Gastroesophageal sphincter (tissue), 3 donors: ENCODE data around the gene NAT9.

Source experiments
- EP300 ChIP-seq: sonication (generic); formaldehyde crosslinking; IDR thresholded peaks from one replicate; pipeline ENCODE4 v1.6.1; 2017; ENCODE audit warnings: antibody characterized with exemption, mild to moderate bottlenecking
- POLR2A ChIP-seq, 2 donors: fragments of 450-650 bp; IDR thresholded peaks; one replicate each; pipeline ENCODE4 v1.6.1; 2017; ENCODE audit warnings: antibody characterized with exemption in 2 of 2, mild to moderate bottlenecking in 2 of 2, moderate library complexity in 1 of 2
- TF ChIP-seq, protein P1 (sequence below), 4 experiments: fragments of 200-600 bp in 2 of 4; fragments of 450-650 bp in 2 of 4; sonication (generic) in 1 of 4; IDR thresholded peaks; one replicate each; pipeline ENCODE4 v1.5.1; 2017 to 2019; ENCODE audit warnings: antibody characterized with exemption in 4 of 4, mild to moderate bottlenecking in 2 of 4, moderate library complexity in 2 of 4

DNA sequence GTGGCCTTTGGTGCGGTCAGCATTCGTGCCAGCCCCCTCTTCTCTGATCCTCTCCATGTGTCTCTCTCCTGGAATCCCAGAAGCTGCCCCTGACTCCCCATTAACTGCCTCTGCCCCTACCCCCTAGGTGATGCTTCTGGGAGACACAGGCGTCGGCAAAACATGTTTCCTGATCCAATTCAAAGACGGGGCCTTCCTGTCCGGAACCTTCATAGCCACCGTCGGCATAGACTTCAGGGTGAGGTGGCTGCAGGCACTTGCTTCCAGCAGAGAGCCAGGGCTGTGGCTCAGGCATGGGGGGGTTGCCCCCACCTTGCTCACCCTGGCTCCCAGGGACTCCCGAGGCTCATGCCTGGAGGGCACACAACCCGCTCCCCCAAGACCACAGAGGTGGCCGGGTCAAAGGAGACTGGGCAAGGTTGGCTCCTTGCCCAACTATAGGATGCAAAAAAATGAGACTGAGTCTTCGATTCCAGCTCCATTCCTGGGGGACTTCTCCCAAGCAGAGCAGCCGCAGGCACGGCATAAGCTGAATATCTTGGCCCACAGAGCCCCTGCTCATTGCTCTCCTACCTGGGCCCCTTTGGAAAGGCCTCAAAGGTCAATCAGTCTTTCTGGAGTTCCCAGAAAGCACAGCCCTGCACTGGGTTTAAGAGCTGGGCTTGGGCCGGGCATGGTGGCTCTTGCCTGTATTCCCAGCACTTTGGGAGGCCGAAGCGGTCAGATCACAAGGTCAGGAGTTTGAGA, 35.3 kb downstream of the NAT9 start:
- TF ChIP-seq, protein P1, sequence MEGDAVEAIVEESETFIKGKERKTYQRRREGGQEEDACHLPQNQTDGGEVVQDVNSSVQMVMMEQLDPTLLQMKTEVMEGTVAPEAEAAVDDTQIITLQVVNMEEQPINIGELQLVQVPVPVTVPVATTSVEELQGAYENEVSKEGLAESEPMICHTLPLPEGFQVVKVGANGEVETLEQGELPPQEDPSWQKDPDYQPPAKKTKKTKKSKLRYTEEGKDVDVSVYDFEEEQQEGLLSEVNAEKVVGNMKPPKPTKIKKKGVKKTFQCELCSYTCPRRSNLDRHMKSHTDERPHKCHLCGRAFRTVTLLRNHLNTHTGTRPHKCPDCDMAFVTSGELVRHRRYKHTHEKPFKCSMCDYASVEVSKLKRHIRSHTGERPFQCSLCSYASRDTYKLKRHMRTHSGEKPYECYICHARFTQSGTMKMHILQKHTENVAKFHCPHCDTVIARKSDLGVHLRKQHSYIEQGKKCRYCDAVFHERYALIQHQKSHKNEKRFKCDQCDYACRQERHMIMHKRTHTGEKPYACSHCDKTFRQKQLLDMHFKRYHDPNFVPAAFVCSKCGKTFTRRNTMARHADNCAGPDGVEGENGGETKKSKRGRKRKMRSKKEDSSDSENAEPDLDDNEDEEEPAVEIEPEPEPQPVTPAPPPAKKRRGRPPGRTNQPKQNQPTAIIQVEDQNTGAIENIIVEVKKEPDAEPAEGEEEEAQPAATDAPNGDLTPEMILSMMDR (IDR thresholded peaks at IDR 0.05): no peak
- TF ChIP-seq POLR2A (IDR thresholded peaks at IDR 0.05) (no peak), EP300 (no peak)
